Measurements from ENCODE around the gene PNCK.
"Not testable (repeated sequence)": the region's sequence is repeated elsewhere in the genome, so short reads cannot be mapped to it uniquely, and the experiment has no call there.

PNCK gene

GRCh38 chrX:153692611-153693156 is 19.1 kb upstream of the PNCK start:
- in situ Hi-C loops (cut with MboI; ENCODE audit: low sequenced_read_pairs, unreplicated experiment), result no loop called here
- TF ChIP-seq CTCF (IDR thresholded peaks at IDR 0.05; ENCODE audit: borderline replicate concordance, control extremely low read depth, extremely low read depth, insufficient read depth, missing control alignments), result no peak
- no peak for DNase-seq (ENCODE audit: low spot score)

GRCh38 chrX:153692003-153692402 is 18.4 kb upstream of the PNCK start:
- in situ Hi-C loops (cut with MboI; ENCODE audit: low sequenced_read_pairs, unreplicated experiment), result no loop called here
- no peak for TF ChIP-seq CTCF (IDR thresholded peaks at IDR 0.05; ENCODE audit: borderline replicate concordance, control extremely low read depth, extremely low read depth, insufficient read depth, missing control alignments)

GRCh38 chrX:153691032-153691827 is 17.6 kb upstream of the PNCK start:
- in situ Hi-C loops (cut with MboI; ENCODE audit: low sequenced_read_pairs, unreplicated experiment); DNase-seq (ENCODE audit: low spot score): not testable (repeated sequence)

More at GRCh38 chrX:153692003-153692402, 18.4 kb upstream of the PNCK start:
- no peak for DNase-seq (ENCODE audit: low spot score)

GRCh38 chrX:153690466-153690865 is 16.9 kb upstream of the PNCK start:
- DNase-seq (ENCODE audit: low spot score), result no peak
- in situ Hi-C loops (cut with MboI; ENCODE audit: low sequenced_read_pairs, unreplicated experiment), result no loop called here
- no peak for TF ChIP-seq CTCF (IDR thresholded peaks at IDR 0.05; ENCODE audit: borderline replicate concordance, control extremely low read depth, extremely low read depth, insufficient read depth, missing control alignments)

GRCh38 chrX:153689654-153690465 is 16.2 kb upstream of the PNCK start:
- in situ Hi-C loops (cut with MboI; ENCODE audit: low sequenced_read_pairs, unreplicated experiment), result no loop called here
- no peak for TF ChIP-seq CTCF (IDR thresholded peaks at IDR 0.05; ENCODE audit: borderline replicate concordance, control extremely low read depth, extremely low read depth, insufficient read depth, missing control alignments)
- DNase-seq (ENCODE audit: low spot score), result no peak

- DNase-seq (ENCODE audit: low spot score), result no peak
- TF ChIP-seq CTCF (IDR thresholded peaks at IDR 0.05; ENCODE audit: borderline replicate concordance, control extremely low read depth, extremely low read depth, insufficient read depth, missing control alignments), result no peak
- in situ Hi-C loops (cut with MboI; ENCODE audit: low sequenced_read_pairs, unreplicated experiment), result no loop called here
These were observed 15.4 kb upstream of the PNCK start for GRCh38 chrX:153688911-153689590.

Data from GM13976 (cell line).